Ishikawa (cell line): ENCODE results near the gene MTHFD1.

ENCODE experiments used
- FOXM1 ChIP-seq: IDR thresholded peaks from 2 replicates; pipeline ENCODE4 v1.6.1; 2012; ENCODE audit warnings: low read depth, borderline replicate concordance
- RAD21 ChIP-seq: IDR thresholded peaks from 2 replicates; pipeline ENCODE4 v1.6.1; 2012; ENCODE audit warnings: low read depth
- REST ChIP-seq: IDR thresholded peaks from 2 replicates; pipeline ENCODE4 v1.6.1; 2012; ENCODE audit warnings: low read depth, mild to moderate bottlenecking
- TEAD4 ChIP-seq: IDR thresholded peaks from 2 replicates; pipeline ENCODE4 v1.6.1; 2012
- ZBTB7A ChIP-seq: IDR thresholded peaks from 2 replicates; pipeline ENCODE4 v1.6.1; 2012; ENCODE audit warnings: low read depth
- TF ChIP-seq, protein P1 (sequence below): IDR thresholded peaks from 2 replicates; pipeline ENCODE4 v1.6.1; 2012

- TF ChIP-seq FOXM1 (no peak), ZBTB7A (no peak), REST (no peak), TEAD4 (no peak), RAD21 (no peak)
- TF ChIP-seq, protein P1, sequence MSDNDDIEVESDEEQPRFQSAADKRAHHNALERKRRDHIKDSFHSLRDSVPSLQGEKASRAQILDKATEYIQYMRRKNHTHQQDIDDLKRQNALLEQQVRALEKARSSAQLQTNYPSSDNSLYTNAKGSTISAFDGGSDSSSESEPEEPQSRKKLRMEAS = no peak
These were observed 79.4 kb downstream of the MTHFD1 start for GRCh38 chr14:64467566-64467965.
